ENCODE results near the gene ARHGAP32.

Gene ARHGAP32

DNA sequence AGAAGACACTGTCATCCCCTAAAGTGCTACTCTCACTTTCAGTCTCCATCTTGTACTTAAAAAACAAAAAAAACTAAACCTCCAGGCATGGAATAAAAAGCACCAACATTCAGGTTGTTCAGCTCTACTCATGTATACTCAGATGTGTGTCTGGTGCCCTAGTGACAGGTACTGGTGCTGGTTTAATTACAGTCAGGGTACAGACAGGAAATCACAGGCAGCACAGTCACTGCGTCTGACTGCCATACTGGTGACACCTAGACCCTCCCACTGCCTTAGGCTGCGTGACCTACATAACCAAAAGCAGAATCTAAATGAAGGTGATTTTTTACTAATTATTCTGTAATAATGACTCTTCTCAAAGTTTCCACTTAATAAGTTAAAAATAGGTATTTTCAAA lies at the start of gene ARHGAP32:
Gene ARHGAP32 (minus strand): TSS at position 176 of the 400 bp plus-strand sequence. CDS start 127 bp downstream, at position 49.
- DNase-seq, result no peak

GRCh38 chr11:129239207-129239606 lies 47.1 kb upstream of the ARHGAP32 start:
- no peak for DNase-seq

DNA sequence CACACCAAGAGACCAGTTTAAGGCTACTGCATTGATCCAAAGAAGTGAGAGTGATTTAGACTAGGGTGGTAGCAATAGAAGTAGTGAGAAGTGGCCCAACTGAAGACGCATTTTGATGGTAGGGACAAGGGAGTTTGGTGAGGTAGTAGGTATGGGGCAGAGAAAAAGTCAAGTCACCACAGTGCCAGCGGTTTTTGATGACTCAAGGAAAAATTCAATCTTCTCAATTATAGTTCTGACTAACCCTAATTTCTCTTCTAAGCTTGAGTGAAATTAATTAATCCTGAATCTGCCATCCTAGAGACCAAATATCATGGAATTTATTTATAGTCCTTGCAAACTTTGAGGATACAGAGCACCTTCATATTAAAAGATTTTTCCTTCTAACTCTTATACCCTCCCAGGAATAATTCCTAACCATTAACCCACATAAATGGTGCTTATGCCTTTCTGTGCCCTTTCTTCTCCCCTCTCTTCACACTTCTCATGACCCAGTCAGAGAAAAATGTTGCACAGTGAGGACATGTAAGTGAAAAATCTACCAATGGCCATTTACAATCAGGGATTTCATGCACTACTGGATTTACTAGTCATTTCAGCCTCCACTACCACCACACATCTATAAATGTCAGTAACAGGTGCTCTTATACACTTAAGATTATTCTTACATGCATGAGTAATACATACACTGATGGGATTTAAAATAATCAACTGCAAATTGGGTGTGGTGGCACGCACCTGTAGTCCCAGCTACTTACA lies 45.9 kb upstream of the ARHGAP32 start:
- no peak for DNase-seq

DNA sequence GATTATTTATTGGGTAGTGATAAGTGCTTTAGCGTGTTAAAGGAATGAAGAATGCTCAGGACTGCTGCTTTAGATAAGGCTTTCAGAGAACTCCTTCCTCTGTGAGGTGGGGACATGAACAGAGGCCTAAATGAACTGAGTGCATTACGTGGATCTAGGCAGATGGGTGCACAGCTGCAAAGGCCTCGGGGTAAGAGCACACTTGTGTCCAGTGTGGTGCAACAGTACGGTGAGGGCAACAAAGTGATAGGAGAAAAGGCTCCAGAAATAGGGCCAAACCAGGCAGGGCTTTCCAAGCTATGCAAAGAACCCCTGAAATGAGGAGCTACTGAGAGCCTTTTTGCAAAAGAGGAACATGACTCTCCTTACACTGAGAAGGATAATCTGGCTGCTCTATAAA lies 45.3 kb upstream of the ARHGAP32 start:
- DNase-seq, result no peak

GRCh38 chr11:129236850-129237249 lies 44.7 kb upstream of the ARHGAP32 start:
- no peak for DNase-seq

DNA sequence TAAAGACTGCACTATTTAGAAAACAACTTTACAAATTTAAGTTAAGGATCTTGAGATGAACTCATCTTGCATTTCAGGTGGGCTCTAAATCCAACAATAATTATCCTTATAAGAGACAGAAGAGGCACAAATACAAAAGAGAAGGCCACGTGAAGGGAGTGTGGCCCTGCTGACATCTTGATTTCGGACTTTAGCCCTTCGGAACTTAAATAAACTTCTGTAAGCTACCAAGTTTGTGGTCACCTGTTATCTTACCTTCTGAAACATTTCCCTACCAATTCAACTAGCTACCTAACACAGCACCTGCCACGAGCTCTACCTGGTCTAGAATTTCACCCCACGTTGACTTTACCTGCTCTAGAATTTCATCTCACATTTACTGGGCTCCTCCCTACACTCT lies 42.9 kb upstream of the ARHGAP32 start:
- no peak for DNase-seq

DNA sequence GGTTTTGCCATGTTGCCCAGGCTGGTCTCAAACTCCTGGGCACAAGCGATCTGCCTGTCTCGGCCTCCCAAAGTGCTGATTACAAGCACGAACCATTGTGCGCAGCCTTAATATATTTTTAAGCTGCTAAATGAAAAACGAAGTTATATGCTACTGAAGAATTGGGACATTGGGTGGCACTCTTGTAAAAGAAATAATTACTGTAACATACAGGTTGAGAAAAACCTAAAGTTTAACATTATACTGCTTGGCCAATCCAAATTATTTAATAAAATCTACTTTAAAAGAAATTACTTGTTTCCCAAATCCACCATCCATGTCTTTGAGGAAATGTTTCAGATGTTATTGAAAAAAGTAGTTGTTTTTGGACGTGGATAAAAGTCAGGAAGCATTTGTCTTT lies 37.9 kb upstream of the ARHGAP32 start:
- no peak for DNase-seq

GRCh38 chr11:129226207-129226798 lies 34.2 kb upstream of the ARHGAP32 start:
- no peak for DNase-seq

- DNase-seq, result no peak
Observed at GRCh38 chr11:129225190-129225589, 33.1 kb upstream of the ARHGAP32 start.

DNA sequence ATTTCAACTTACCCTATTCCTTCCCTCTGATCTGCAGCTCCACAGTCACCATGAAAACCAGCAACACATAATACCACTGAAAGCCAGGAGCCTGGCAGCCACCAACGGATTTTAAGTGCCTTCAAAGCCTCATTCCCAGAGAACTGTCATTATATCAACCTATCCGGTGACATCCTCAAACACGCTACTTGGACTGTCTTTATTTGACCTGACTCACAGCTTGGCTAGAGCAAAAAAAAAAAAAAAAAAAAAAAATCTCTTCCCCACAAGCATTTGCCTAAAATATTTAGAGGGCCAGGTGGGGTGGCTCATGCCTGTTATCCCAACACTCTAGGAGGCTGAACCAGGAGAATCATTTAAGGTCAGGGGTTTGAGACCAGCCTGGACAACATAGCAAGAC lies 32.4 kb upstream of the ARHGAP32 start:
- DNase-seq, result no peak

DNA sequence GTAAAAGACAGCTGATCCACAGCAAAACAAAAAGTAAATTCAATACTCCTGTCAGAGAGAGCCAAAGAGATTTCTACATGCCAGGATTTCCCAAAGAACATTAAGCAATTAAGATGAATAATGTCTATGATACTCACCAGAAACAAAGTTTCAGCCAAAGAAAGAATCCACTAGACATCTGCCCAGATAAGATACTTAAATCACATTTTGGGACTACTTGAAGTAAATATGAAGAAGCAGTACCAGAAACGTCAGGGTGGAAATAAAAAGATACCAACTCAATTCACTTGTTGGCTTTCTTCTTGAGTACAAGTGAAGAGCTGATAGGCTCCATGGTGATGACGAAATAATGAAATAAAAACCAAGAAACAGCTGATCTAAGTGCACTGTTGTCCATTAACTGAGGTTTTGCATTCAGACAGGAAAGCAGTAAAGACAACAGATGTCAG lies 31.6 kb upstream of the ARHGAP32 start:
- no peak for DNase-seq

GRCh38 chr11:129223260-129223659 lies 31.1 kb upstream of the ARHGAP32 start:
- DNase-seq, result no peak

- no peak for DNase-seq
Observed at GRCh38 chr11:129222158-129222557, 30.0 kb upstream of the ARHGAP32 start.

DNA sequence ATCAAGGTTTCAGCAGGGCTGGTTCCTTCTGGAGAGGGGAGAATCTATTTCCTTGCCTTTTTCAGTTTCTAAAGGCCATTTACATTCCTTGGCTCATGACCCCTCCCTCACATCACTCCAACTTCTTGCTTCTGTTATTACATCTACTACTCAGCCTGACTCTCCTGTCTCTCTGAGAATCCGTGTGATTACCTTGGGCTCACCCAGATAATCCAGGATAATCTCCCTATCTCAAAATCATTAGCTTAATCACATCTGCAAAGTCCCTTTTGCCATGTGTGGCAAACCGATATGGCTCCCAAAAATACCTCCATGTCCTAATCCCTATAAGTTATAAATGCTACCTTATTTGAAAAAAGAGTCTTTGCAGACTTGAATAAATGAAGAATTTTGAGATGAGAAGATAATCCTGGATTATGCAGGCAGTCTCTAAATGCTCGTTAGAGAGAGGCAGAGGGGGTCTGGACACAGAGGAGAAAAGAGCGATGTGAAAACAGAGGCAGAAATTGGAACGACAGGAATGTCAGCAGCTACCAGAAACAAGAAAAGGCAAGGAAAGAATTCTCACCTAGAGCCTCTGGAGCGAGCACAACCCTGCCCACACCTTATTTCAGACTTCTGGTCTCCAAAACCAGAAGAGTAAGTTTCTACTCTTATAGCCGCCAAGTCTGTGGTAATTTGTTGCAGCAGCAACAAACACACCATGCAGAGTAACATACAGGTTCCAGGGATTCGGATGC lies 23.6 kb upstream of the ARHGAP32 start:
- DNase-seq, result no peak

- DNase-seq, result no peak
Observed at GRCh38 chr11:129214710-129215295, 22.7 kb upstream of the ARHGAP32 start.

DNA sequence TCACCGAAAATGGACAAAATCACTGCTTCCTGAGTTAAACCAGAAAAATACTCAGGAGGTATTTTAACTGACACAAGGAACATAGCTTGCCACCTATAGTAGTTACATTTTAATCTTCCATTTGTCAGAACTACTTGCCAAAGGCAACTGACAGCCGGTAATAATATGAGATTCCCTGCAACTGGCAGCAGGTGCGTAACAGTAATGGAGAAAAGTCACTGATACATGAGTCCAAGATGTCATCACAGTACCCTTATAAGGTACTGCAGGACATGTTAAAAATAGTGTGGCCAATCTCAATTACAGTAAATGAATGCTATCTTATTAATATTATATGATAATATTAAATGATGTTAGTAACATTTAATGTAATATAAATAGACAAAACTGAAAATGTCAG lies 21.1 kb upstream of the ARHGAP32 start:
- no peak for DNase-seq

DNA sequence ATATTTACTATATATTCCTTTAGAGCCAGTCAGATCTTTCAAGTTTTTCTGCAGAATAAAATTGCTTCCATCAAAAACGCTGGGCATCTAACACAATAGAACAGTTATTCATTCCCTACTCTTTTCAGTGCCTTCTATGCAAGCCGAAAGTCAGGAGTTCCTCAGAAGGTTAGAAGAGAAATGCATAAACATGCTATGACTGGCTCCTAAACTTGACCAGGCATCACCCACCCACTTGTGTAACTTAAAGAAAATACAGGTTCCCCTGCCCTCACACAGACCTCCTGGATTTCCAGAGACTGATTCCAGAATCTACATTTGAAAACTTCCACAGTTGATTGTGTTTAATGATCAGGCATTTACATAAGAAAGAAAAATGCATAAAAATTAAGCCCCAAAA lies 19.3 kb upstream of the ARHGAP32 start:
- no peak for DNase-seq

GRCh38 chr11:129210831-129211181 lies 18.7 kb upstream of the ARHGAP32 start:
- DNase-seq, result no peak

DNA sequence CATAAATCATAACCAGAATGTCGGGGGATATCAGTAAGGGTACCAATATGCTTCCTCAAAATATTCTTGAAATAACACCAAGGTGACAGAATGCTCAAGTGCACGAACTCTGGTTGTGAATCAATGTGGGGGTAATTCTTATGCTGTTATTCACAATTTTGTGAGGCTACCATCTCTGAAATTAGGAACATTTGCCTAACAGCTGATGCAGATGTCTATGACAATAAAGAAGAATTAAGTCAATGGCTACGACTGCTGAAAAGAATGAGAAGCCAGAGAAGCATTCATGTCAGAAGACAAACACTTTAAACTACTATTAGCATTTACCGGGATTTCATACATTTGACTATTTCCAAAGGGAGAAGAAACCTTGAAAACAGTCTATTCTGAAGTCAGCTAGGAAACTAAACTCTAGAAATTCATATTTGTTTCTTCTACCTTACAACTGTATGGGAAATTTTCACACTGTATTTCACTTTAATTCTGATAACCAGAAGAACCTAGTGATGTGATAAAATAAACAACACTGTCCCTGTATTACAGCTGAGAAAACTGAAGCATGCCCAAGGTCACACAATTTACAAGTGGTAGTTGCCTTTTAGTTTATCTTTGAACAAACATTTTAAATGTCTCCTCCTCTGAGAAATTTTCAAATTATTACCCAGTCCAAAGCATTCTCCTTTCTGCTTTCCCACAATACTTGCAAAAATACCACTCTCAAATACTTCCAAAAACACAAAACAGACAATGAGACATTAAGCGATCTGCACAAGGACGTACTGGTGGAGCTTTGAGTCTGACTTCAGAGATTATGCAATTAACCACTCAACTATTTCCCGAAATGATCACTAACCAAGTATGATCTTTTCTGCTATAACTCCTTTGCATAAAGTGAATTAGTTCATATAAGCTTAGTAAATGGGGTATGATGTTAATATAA lies 18.0 kb upstream of the ARHGAP32 start:
- DNase-seq, result no peak

- no peak for DNase-seq
Observed at GRCh38 chr11:129208863-129209262, 16.7 kb upstream of the ARHGAP32 start.

GRCh38 chr11:129204150-129204838 lies 12.2 kb upstream of the ARHGAP32 start:
- no peak for DNase-seq

DNA sequence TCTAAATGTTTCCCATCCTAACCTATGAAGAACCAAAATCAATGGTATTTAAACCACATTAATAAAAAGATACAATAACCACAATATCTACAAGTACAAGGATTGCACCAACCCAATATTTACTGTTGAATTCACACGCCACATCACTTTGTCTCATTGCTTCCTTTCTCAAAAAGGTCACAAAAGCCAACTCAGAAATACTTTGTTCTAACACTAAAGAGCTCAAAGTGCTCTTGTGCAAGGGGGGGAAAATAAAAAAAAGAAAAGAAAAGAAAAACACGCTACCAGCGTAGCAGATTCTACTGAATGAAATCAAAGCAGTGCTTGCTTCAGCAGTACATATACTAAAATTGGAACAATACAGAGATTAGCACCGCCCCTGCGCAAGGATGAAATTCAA lies 10.5 kb upstream of the ARHGAP32 start:
- DNase-seq, result no peak

Data from NK-92 treated with Interleukin-12 subunit alpha and Interleukin-12 subunit beta, amount 100 ng/mL, for 24 hours (cell line).